Measurements from ENCODE around the gene CALHM3. TPM values are rescaled to one million over a fixed set of nuclear protein-coding genes. Genes with fewer than 3 reads are reported as not detected.
"Not testable (repeated sequence)": the region's sequence is repeated elsewhere in the genome, so short reads cannot be mapped to it uniquely, and the experiment has no call there.

The CALHM3 gene
- polyA plus RNA-seq, 1 donor from 2014 or later = not detected

DNA sequence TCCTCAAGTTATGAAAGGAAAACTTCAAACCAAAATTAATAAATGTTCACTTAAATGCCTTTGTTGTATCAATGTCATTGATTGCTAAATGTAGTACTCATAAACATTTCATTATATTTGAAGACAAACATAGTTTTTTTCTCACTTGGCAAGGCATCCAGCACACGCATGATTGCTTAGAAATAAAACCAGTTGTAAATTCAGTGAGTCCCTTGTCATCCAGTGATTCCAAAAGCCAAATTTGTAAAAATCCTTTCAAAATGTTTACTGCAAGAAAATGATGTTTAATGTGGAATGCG, 8.3 kb upstream of the CALHM3 start:
- no peaks in the 10 kb centered on the region for H3K36me3 ChIP-seq (ENCODE audit: insufficient read depth, low read length)
- H3F3A ChIP-seq (ENCODE audit: insufficient read depth, low read length, poor library complexity, severe bottlenecking) = no peaks in the 10 kb centered on the region
- no peaks in the 10 kb centered on the region for H3K9me3 ChIP-seq (ENCODE audit: low read length)
- H4K20me1 ChIP-seq (ENCODE audit: insufficient read depth) = no peaks in the 10 kb centered on the region
- H3K9ac ChIP-seq (ENCODE audit: low read length) = no peak overlapping the region
- no peak overlapping the region for H3K27ac ChIP-seq (ENCODE audit: low read length)
- no peak overlapping the region for H3K4me3 ChIP-seq (ENCODE audit: low read length)
- no peaks in the 10 kb centered on the region for H3K9me2 ChIP-seq (ENCODE audit: insufficient read depth, low read length)
- no peak overlapping the region for H3K4me2 ChIP-seq (ENCODE audit: low read length)
- TF ChIP-seq, protein P1, sequence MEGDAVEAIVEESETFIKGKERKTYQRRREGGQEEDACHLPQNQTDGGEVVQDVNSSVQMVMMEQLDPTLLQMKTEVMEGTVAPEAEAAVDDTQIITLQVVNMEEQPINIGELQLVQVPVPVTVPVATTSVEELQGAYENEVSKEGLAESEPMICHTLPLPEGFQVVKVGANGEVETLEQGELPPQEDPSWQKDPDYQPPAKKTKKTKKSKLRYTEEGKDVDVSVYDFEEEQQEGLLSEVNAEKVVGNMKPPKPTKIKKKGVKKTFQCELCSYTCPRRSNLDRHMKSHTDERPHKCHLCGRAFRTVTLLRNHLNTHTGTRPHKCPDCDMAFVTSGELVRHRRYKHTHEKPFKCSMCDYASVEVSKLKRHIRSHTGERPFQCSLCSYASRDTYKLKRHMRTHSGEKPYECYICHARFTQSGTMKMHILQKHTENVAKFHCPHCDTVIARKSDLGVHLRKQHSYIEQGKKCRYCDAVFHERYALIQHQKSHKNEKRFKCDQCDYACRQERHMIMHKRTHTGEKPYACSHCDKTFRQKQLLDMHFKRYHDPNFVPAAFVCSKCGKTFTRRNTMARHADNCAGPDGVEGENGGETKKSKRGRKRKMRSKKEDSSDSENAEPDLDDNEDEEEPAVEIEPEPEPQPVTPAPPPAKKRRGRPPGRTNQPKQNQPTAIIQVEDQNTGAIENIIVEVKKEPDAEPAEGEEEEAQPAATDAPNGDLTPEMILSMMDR (IDR thresholded peaks at IDR 0.05; ENCODE audit: poor library complexity, severe bottlenecking) = no peak
- TF ChIP-seq POLR2AphosphoS5 (IDR thresholded peaks at IDR 0.05) (no peak), REST (IDR thresholded peaks at IDR 0.05; ENCODE audit: borderline replicate concordance) (no peak), TAF1 (IDR thresholded peaks at IDR 0.05; ENCODE audit: low read depth) (no peak), SMC3 (conservative IDR thresholded peaks at IDR 0.05; ENCODE audit: poor library complexity) (no peak), MXI1 (conservative IDR thresholded peaks at IDR 0.05; ENCODE audit: poor library complexity, severe bottlenecking) (no peak), EP300 (conservative IDR thresholded peaks at IDR 0.05; ENCODE audit: poor library complexity, severe bottlenecking) (no peak), EZH2 (IDR thresholded peaks at IDR 0.05; ENCODE audit: borderline replicate concordance, insufficient read depth, low read length, poor library complexity, severe bottlenecking) (no peak), RAD21 (conservative IDR thresholded peaks at IDR 0.05) (no peak)
- H2AFZ ChIP-seq (ENCODE audit: low read depth, low read length) = no peak overlapping the region
- no peaks in the 10 kb centered on the region for H3K79me2 ChIP-seq (replicated peaks; ENCODE audit: insufficient read depth, low read length)
- no peaks in the 10 kb centered on the region for H3K27me3 ChIP-seq (ENCODE audit: insufficient read depth, low read depth, low read length)

GRCh38 chr10:103486635-103487409, 7.8 kb upstream of the CALHM3 start:
- not testable (repeated sequence) for H3K27ac ChIP-seq (ENCODE audit: low read length); H3K36me3 ChIP-seq (ENCODE audit: insufficient read depth, low read length); H3K4me3 ChIP-seq (ENCODE audit: low read length); H4K20me1 ChIP-seq (ENCODE audit: insufficient read depth); H3K9me3 ChIP-seq (ENCODE audit: low read length); H3F3A ChIP-seq (ENCODE audit: insufficient read depth, low read length, poor library complexity, severe bottlenecking); H2AFZ ChIP-seq (ENCODE audit: low read depth, low read length); H3K4me2 ChIP-seq (ENCODE audit: low read length); H3K79me2 ChIP-seq (replicated peaks; ENCODE audit: insufficient read depth, low read length); H3K9ac ChIP-seq (ENCODE audit: low read length); H3K9me2 ChIP-seq (ENCODE audit: insufficient read depth, low read length); H3K27me3 ChIP-seq (ENCODE audit: insufficient read depth, low read depth, low read length)
